ENCODE data around the gene TRRAP.
"Not testable (repeated sequence)": the region's sequence is repeated elsewhere in the genome, so short reads cannot be mapped to it uniquely, and the experiment has no call there.

Gene TRRAP

GRCh38 chr7:99029466-99030435 is 151.4 kb downstream of the TRRAP start:
- DNase-seq (ENCODE audit: low read depth in 2 of 2): no peak

- DNase-seq (ENCODE audit: low read depth in 2 of 2): no peak
These were observed 152.1 kb downstream of the TRRAP start for GRCh38 chr7:99030457-99030856.

- no peak for DNase-seq (ENCODE audit: low read depth in 2 of 2)
These were observed 152.6 kb downstream of the TRRAP start for GRCh38 chr7:99030951-99031350.

GRCh38 chr7:99031496-99031895 is 153.2 kb downstream of the TRRAP start:
- no peak for DNase-seq (ENCODE audit: low read depth in 2 of 2)

- DNase-seq (ENCODE audit: low read depth in 2 of 2): no peak
These were observed 154.6 kb downstream of the TRRAP start for GRCh38 chr7:99032928-99033327.

GRCh38 chr7:99033765-99034164 is 155.4 kb downstream of the TRRAP start:
- no peak for DNase-seq (ENCODE audit: low read depth in 2 of 2)

GRCh38 chr7:99034932-99035722 is 156.8 kb downstream of the TRRAP start:
- no peak for DNase-seq (ENCODE audit: low read depth in 2 of 2)

GRCh38 chr7:99035723-99036545 is 157.6 kb downstream of the TRRAP start:
- DNase-seq (ENCODE audit: low read depth in 2 of 2): no peak

GRCh38 chr7:99036546-99037111 is 158.3 kb downstream of the TRRAP start:
- no peak for DNase-seq (ENCODE audit: low read depth in 2 of 2)

- no peak for DNase-seq (ENCODE audit: low read depth in 2 of 2)
These were observed 159.1 kb downstream of the TRRAP start for GRCh38 chr7:99037327-99037940.

GRCh38 chr7:99038086-99038855 is 159.9 kb downstream of the TRRAP start:
- no peak for DNase-seq (ENCODE audit: low read depth in 2 of 2)

- no peak for DNase-seq (ENCODE audit: low read depth in 2 of 2)
These were observed 161.1 kb downstream of the TRRAP start for GRCh38 chr7:99039384-99039891.

- DNase-seq (ENCODE audit: low read depth in 2 of 2): peak; percentile 14 to 39
These were observed 162.0 kb downstream of the TRRAP start for GRCh38 chr7:99040104-99040958.

- no peak for DNase-seq (ENCODE audit: low read depth in 2 of 2)
These were observed 163.2 kb downstream of the TRRAP start for GRCh38 chr7:99041526-99041925.

GRCh38 chr7:99042957-99043356 is 164.6 kb downstream of the TRRAP start:
- DNase-seq (ENCODE audit: low read depth in 2 of 2): no peak

- not testable (repeated sequence) for DNase-seq (ENCODE audit: low read depth in 2 of 2)
These were observed 166.5 kb downstream of the TRRAP start for GRCh38 chr7:99044858-99045257.

GRCh38 chr7:99046262-99046661 is 167.9 kb downstream of the TRRAP start:
- not testable (repeated sequence) for DNase-seq (ENCODE audit: low read depth in 2 of 2)

- DNase-seq (ENCODE audit: low read depth in 2 of 2): no peak
These were observed 168.4 kb downstream of the TRRAP start for GRCh38 chr7:99046722-99047121.

GRCh38 chr7:99047526-99048077 is 169.3 kb downstream of the TRRAP start:
- DNase-seq (ENCODE audit: low read depth in 2 of 2): no peak
